WTC11 (cell line): ENCODE data around the gene GABRG3. TPM values are rescaled to one million over a fixed set of nuclear protein-coding genes. Genes with fewer than 3 reads are reported as not detected.

Experiments
- ATAC-seq: fragments of 200-7000 bp; cut with Tn5 transposase; 2 replicates; pipeline ENCODE4 v1.10.0; 2021; ENCODE audit warnings: mild to moderate bottlenecking, moderate library complexity
- CTCF ChIA-PET: fragments of 300-600 bp; sonication (Branson Sonifier 250); formaldehyde crosslinking; loops from one replicate; lab custom pipeline; 2021; ENCODE audit warnings: antibody characterized with exemption; lab: Charles Lee
- POLR2A ChIA-PET: fragments of 350-600 bp; sonication (Branson Sonifier 250); formaldehyde crosslinking; loops from one replicate; lab custom pipeline; 2021; ENCODE audit warnings: antibody characterized with exemption; lab: Charles Lee
- DNase-seq: peaks from one replicate; pipeline ENCODE4 v3.0.0; 2021; ENCODE audit warnings: low spot score
- H3K27ac Mint-ChIP-seq: 2 replicates; pipeline ENCODE4 v1.8.0; 2021; ENCODE audit warnings: mixed read lengths
- H3K27me3 Mint-ChIP-seq: 2 replicates; pipeline ENCODE4 v1.8.0; 2021; ENCODE audit warnings: low read depth, mild to moderate bottlenecking, moderate library complexity, mixed read lengths
- H3K36me3 Mint-ChIP-seq: 2 replicates; pipeline ENCODE4 v1.8.0; 2021; ENCODE audit warnings: mixed read lengths
- H3K4me1 Mint-ChIP-seq: 2 replicates; pipeline ENCODE4 v1.8.0; 2022; ENCODE audit warnings: mixed read lengths
- H3K4me3 Mint-ChIP-seq: 2 replicates; pipeline ENCODE4 v1.8.0; 2021; ENCODE audit warnings: mild to moderate bottlenecking, moderate library complexity, mixed read lengths
- H3K9me3 Mint-ChIP-seq: 2 replicates; pipeline ENCODE4 v1.8.0; 2021; ENCODE audit warnings: mixed read lengths
- ATF1 ChIP-seq: sonication (generic); formaldehyde crosslinking; IDR thresholded peaks from 2 replicates; pipeline ENCODE4 v1.8.1; 2023; ENCODE audit warnings: mild to moderate bottlenecking, moderate library complexity, missing genetic modification reagents
- E2F5 ChIP-seq: sonication (generic); formaldehyde crosslinking; IDR thresholded peaks from 2 replicates; pipeline ENCODE4 v1.8.1; 2022; ENCODE audit warnings: mild to moderate bottlenecking, moderate library complexity, missing genetic modification reagents
- ETV6 ChIP-seq: sonication (generic); formaldehyde crosslinking; IDR thresholded peaks from 2 replicates; pipeline ENCODE4 v1.8.1; 2022; ENCODE audit warnings: mild to moderate bottlenecking, missing genetic modification reagents
- FOXP4 ChIP-seq: sonication (generic); formaldehyde crosslinking; IDR thresholded peaks from 2 replicates; pipeline ENCODE4 v1.8.0; 2022; ENCODE audit warnings: mild to moderate bottlenecking, missing genetic modification reagents
- GRHL2 ChIP-seq: fragments of 250-450 bp; sonication (Bioruptor Pico); IDR thresholded peaks from 2 replicates; pipeline ENCODE4 v1.8.0; 2022; ENCODE audit warnings: mild to moderate bottlenecking, moderate library complexity; ENCODE audit not compliant: insufficient replicate concordance, severe bottlenecking
- HMGA2 ChIP-seq: fragments of 250-450 bp; sonication (Bioruptor Pico); IDR thresholded peaks from 2 replicates; pipeline ENCODE4 v1.4.0; 2021; ENCODE audit warnings: mild to moderate bottlenecking, moderate library complexity
- HMGXB4 ChIP-seq: sonication (generic); formaldehyde crosslinking; IDR thresholded peaks from 2 replicates; pipeline ENCODE4 v1.8.1; 2023; ENCODE audit warnings: mild to moderate bottlenecking, moderate library complexity, missing genetic modification reagents
- NFE2L1 ChIP-seq: sonication (generic); formaldehyde crosslinking; IDR thresholded peaks from 2 replicates; pipeline ENCODE4 v1.8.1; 2023; ENCODE audit warnings: missing genetic modification reagents
- NFYB ChIP-seq: sonication (generic); formaldehyde crosslinking; conservative IDR thresholded peaks from 2 replicates; pipeline ENCODE4 v1.8.0; 2022; ENCODE audit warnings: low read depth, missing genetic modification reagents
- NR2C2 ChIP-seq: sonication (generic); formaldehyde crosslinking; IDR thresholded peaks from 2 replicates; pipeline ENCODE4 v1.8.0; 2022; ENCODE audit warnings: mild to moderate bottlenecking, missing genetic modification reagents
- OVOL2 ChIP-seq: fragments of 250-450 bp; sonication (Bioruptor Pico); IDR thresholded peaks from 2 replicates; pipeline ENCODE4 v1.9.0; 2021; ENCODE audit warnings: mild to moderate bottlenecking, borderline replicate concordance
- SMAD3 ChIP-seq: sonication (generic); formaldehyde crosslinking; IDR thresholded peaks from 2 replicates; pipeline ENCODE4 v1.8.0; 2022; ENCODE audit warnings: missing genetic modification reagents, mild to moderate bottlenecking, borderline replicate concordance
- SMAD4 ChIP-seq: sonication (generic); formaldehyde crosslinking; IDR thresholded peaks from 2 replicates; pipeline ENCODE4 v1.8.0; 2022; ENCODE audit warnings: mild to moderate bottlenecking, missing genetic modification reagents
- USF2 ChIP-seq: sonication (generic); formaldehyde crosslinking; IDR thresholded peaks from 2 replicates; pipeline ENCODE4 v1.8.1; 2023; ENCODE audit warnings: mild to moderate bottlenecking, missing genetic modification reagents, moderate library complexity
- ZNF232 ChIP-seq: sonication (generic); formaldehyde crosslinking; IDR thresholded peaks from 2 replicates; pipeline ENCODE4 v1.8.0; 2022; ENCODE audit warnings: mild to moderate bottlenecking, missing genetic modification reagents
- ZNF263 ChIP-seq: sonication (generic); formaldehyde crosslinking; IDR thresholded peaks from 2 replicates; pipeline ENCODE4 v1.8.1; 2022; ENCODE audit warnings: low read depth, mild to moderate bottlenecking, moderate library complexity, missing genetic modification reagents
- ZNF281 ChIP-seq: sonication (generic); formaldehyde crosslinking; IDR thresholded peaks from 2 replicates; pipeline ENCODE4 v1.8.0; 2023; ENCODE audit warnings: mild to moderate bottlenecking, missing genetic modification reagents
- total RNA-seq: library from RNA; stranded (reverse); gene quantifications from 3 replicates; pipeline ENCODE4 v1.2.3, GENCODE V29; 2021
- TF ChIP-seq, protein P1 (sequence below): sonication (generic); formaldehyde crosslinking; IDR thresholded peaks from 2 replicates; pipeline ENCODE4 v1.8.1; 2022; ENCODE audit warnings: low read depth, mild to moderate bottlenecking, moderate library complexity, missing genetic modification reagents, borderline replicate concordance
- TF ChIP-seq, protein P2 (sequence below): sonication (generic); formaldehyde crosslinking; conservative IDR thresholded peaks from 2 replicates; pipeline ENCODE4 v1.8.1; 2022; ENCODE audit warnings: mild to moderate bottlenecking, missing genetic modification reagents

GABRG3 gene
- total RNA-seq, 1 experiment from 2014 or later, result 0.72 TPM

DNA sequence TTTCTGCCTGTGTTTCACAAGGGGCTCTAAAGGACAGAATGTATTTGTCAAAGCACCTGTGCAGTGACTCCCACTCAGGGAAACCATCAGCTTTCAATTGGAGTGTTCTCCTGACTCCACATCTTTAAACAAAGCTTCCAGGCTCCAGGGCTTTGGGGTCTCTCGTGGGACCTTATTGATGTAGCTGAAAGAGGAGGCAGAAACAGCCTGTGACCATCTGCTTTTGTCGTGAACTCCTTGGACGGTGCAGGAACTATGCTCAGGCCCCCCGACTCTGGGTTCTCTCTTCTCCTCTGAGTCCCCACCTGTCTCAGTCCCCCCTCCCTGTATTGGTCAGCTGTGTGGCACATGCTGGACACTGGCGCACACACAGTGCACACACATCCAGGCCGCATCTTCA, 486.8 kb downstream of the GABRG3 start:
- no peak overlapping the region for H3K27ac Mint-ChIP-seq
- DNase-seq (no peak), ATAC-seq (no peak)
- H3K4me1 Mint-ChIP-seq, result no peaks in the 10 kb centered on the region
- H3K4me3 Mint-ChIP-seq, result no peak overlapping the region
- ChIA-PET CTCF (no interaction called here), POLR2A (no interaction called here)
- no peaks in the 10 kb centered on the region; the same call in 1 of the 2 replicates for H3K27me3 Mint-ChIP-seq
- peaks cover 11% of the 10 kb centered on the region for H3K9me3 Mint-ChIP-seq
- TF ChIP-seq ZNF263 (CRISPR knock-in tag) (no peak), E2F5 (CRISPR knock-in tag) (no peak), NFE2L1 (no peak), SMAD4 (CRISPR knock-in tag) (no peak), ETV6 (CRISPR knock-in tag) (no peak), NFYB (CRISPR knock-in tag) (no peak), HMGA2 (CRISPR knock-in tag) (no peak), HMGXB4 (CRISPR knock-in tag) (no peak), ATF1 (CRISPR knock-in tag) (no peak), FOXP4 (no peak), ZNF281 (CRISPR knock-in tag) (no peak), GRHL2 (CRISPR knock-in tag) (no peak), OVOL2 (CRISPR knock-in tag) (no peak), NR2C2 (CRISPR knock-in tag) (no peak)
- TF ChIP-seq, protein P1, sequence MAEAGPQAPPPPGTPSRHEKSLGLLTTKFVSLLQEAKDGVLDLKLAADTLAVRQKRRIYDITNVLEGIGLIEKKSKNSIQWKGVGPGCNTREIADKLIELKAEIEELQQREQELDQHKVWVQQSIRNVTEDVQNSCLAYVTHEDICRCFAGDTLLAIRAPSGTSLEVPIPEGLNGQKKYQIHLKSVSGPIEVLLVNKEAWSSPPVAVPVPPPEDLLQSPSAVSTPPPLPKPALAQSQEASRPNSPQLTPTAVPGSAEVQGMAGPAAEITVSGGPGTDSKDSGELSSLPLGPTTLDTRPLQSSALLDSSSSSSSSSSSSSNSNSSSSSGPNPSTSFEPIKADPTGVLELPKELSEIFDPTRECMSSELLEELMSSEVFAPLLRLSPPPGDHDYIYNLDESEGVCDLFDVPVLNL, result no peak
- TF ChIP-seq, protein P2, sequence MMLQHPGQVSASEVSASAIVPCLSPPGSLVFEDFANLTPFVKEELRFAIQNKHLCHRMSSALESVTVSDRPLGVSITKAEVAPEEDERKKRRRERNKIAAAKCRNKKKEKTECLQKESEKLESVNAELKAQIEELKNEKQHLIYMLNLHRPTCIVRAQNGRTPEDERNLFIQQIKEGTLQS (CRISPR knock-in tag), result no peak
- no peaks in the 10 kb centered on the region for H3K36me3 Mint-ChIP-seq

GRCh38 chr15:27458345-27459084, 487.5 kb downstream of the GABRG3 start:
- Mint-ChIP-seq H3K4me1 (no peaks in the 10 kb centered on the region), H3K4me3 (no peak overlapping the region), H3K9me3 (peaks cover 11% of the 10 kb centered on the region), H3K36me3 (no peaks in the 10 kb centered on the region), H3K27ac (no peak overlapping the region), H3K27me3 (no peaks in the 10 kb centered on the region; the same call in 1 of the 2 replicates)
- ChIA-PET POLR2A (no interaction called here), CTCF (no interaction called here)
- ATAC-seq (no peak), DNase-seq (no peak)
- no peak for TF ChIP-seq SMAD3 (CRISPR knock-in tag)
- no peak for TF ChIP-seq ETV6 (CRISPR knock-in tag)
- no peak for TF ChIP-seq USF2
- no peak for TF ChIP-seq ZNF281 (CRISPR knock-in tag)
- TF ChIP-seq ZNF232, result no peak
